ENCODE data around the gene BMP7.

The BMP7 gene

DNA sequence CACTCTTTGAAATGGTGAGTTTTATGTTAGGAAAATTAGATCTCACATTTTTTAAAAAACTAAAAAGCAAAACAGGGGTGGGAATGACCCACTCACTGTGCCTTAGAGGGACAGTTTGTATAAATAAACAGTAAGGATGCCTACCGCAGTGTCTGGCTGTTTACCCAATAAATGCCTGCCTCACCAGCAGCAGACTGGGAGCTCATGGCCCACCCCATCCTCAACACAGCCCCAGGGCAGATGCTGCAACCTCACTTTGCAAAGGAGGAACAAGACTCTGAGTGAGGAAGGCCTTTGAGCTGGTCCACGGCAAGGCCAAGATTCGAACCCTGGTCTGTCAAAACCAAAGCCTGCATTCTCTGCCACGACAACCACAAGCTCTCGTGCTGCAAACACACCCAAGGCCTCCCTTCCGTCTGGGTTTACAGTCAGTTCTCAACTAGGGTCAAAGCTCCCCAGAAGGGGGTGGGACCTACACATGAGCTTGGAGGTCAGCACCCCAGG lies 77.8 kb downstream of the BMP7 start:
- Histone ChIP-seq H3K9ac (ENCODE audit: low read depth, low read length, poor library complexity, severe bottlenecking) (no peak overlapping the region), H3K9me2 (replicated peaks; ENCODE audit: low read depth, low read length) (no peaks in the 10 kb centered on the region), H3K36me3 (ENCODE audit: insufficient read depth, low read length) (no peaks in the 10 kb centered on the region), H3K4me2 (ENCODE audit: low read depth, low read length, poor library complexity, severe bottlenecking) (no peak overlapping the region), H3K4me1 (ENCODE audit: insufficient read depth, low read length, poor library complexity, severe bottlenecking) (no peaks in the 10 kb centered on the region), H4K20me1 (ENCODE audit: insufficient read depth, low read length, poor library complexity, severe bottlenecking) (no peaks in the 10 kb centered on the region), H3F3A (ENCODE audit: low read depth) (no peaks in the 10 kb centered on the region), H3K27me3 (ENCODE audit: insufficient read depth, low read length, poor library complexity, severe bottlenecking) (no peaks in the 10 kb centered on the region), H3K9me3 (ENCODE audit: insufficient read depth, low read depth, low read length) (no peaks in the 10 kb centered on the region), H2AFZ (ENCODE audit: low read length) (no peak overlapping the region), H3K4me3 (ENCODE audit: low read length, poor library complexity, severe bottlenecking) (no peak overlapping the region), H3K79me2 (ENCODE audit: insufficient read depth, low read length) (no peaks in the 10 kb centered on the region)
- TF ChIP-seq CTCF (conservative IDR thresholded peaks at IDR 0.05; ENCODE audit: low read length) (no peak), EZH2phosphoT487 (IDR thresholded peaks at IDR 0.05; ENCODE audit: borderline replicate concordance) (no peak)

- H3K4me3 ChIP-seq (ENCODE audit: low read length, poor library complexity, severe bottlenecking), result no peak overlapping the region
- H4K20me1 ChIP-seq (ENCODE audit: insufficient read depth, low read length, poor library complexity, severe bottlenecking), result no peaks in the 10 kb centered on the region
- H3K9me3 ChIP-seq (ENCODE audit: insufficient read depth, low read depth, low read length), result no peaks in the 10 kb centered on the region
- H3K27me3 ChIP-seq (ENCODE audit: insufficient read depth, low read length, poor library complexity, severe bottlenecking), result no peaks in the 10 kb centered on the region
- no peaks in the 10 kb centered on the region for H3K79me2 ChIP-seq (ENCODE audit: insufficient read depth, low read length)
- no peaks in the 10 kb centered on the region for H3K4me1 ChIP-seq (ENCODE audit: insufficient read depth, low read length, poor library complexity, severe bottlenecking)
- no peaks in the 10 kb centered on the region for H3K9me2 ChIP-seq (replicated peaks; ENCODE audit: low read depth, low read length)
- H3K4me2 ChIP-seq (ENCODE audit: low read depth, low read length, poor library complexity, severe bottlenecking), result no peak overlapping the region
- no peak overlapping the region for H3K9ac ChIP-seq (ENCODE audit: low read depth, low read length, poor library complexity, severe bottlenecking)
- TF ChIP-seq CTCF (conservative IDR thresholded peaks at IDR 0.05; ENCODE audit: low read length) (no peak), EZH2phosphoT487 (IDR thresholded peaks at IDR 0.05; ENCODE audit: borderline replicate concordance) (no peak)
- H3K36me3 ChIP-seq (ENCODE audit: insufficient read depth, low read length), result no peaks in the 10 kb centered on the region
- H3F3A ChIP-seq (ENCODE audit: low read depth), result no peaks in the 10 kb centered on the region
- no peak overlapping the region for H2AFZ ChIP-seq (ENCODE audit: low read length)
Observed at GRCh38 chr20:57188056-57188455, 78.4 kb downstream of the BMP7 start.

DNA sequence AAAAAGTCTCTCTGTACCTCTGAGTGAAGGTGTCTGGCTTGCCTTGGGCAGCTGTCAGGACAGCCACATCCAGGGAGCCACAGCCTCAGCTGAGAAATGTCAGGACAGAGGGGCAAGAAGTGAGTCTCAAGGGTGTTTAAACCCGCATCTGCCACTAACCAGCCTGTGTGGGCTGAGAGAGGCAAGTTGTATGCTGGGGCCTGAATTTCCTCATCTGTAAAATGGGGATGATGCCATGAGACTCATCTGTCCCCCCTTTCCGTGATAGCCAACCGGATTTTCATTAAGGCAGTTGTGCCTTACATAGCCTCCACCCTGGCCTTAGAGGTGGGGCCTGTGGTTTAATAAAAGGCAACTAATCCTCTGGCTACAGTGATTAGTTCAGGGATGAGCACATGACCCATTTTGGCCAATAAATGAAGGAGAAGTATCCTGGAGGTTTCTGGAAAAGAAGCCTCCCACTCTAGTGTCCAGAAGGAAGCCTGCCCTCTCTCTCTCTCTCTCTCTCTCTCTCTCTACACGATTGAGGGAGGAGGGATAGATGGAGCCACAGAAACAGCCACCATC lies 79.3 kb downstream of the BMP7 start:
- Histone ChIP-seq H3K9me3 (ENCODE audit: insufficient read depth, low read depth, low read length) (no peaks in the 10 kb centered on the region), H2AFZ (ENCODE audit: low read length) (no peak overlapping the region), H3K9ac (ENCODE audit: low read depth, low read length, poor library complexity, severe bottlenecking) (no peak overlapping the region), H3K4me3 (ENCODE audit: low read length, poor library complexity, severe bottlenecking) (no peak overlapping the region), H3K36me3 (ENCODE audit: insufficient read depth, low read length) (no peaks in the 10 kb centered on the region), H3K79me2 (ENCODE audit: insufficient read depth, low read length) (no peaks in the 10 kb centered on the region), H4K20me1 (ENCODE audit: insufficient read depth, low read length, poor library complexity, severe bottlenecking) (no peaks in the 10 kb centered on the region), H3K4me1 (ENCODE audit: insufficient read depth, low read length, poor library complexity, severe bottlenecking) (no peaks in the 10 kb centered on the region), H3F3A (ENCODE audit: low read depth) (no peaks in the 10 kb centered on the region), H3K27me3 (ENCODE audit: insufficient read depth, low read length, poor library complexity, severe bottlenecking) (no peaks in the 10 kb centered on the region), H3K4me2 (ENCODE audit: low read depth, low read length, poor library complexity, severe bottlenecking) (no peak overlapping the region), H3K9me2 (replicated peaks; ENCODE audit: low read depth, low read length) (no peaks in the 10 kb centered on the region)
- no peak for TF ChIP-seq CTCF (conservative IDR thresholded peaks at IDR 0.05; ENCODE audit: low read length)
- TF ChIP-seq EZH2phosphoT487 (IDR thresholded peaks at IDR 0.05; ENCODE audit: borderline replicate concordance), result no peak
